Stimulated activated CD4-positive, alpha-beta T cell treated with anti-CD3 and anti-CD28 coated beads, Interleukin-4, amount 100 ng/mL, for 24 hours (primary cell): ENCODE measurements around the gene COQ8B.

Source experiments
- DNase-seq: peaks from one replicate; pipeline ENCODE4 v3.0.0-alpha.2; 2020

Gene COQ8B

GRCh38 chr19:40717325-40717879 is 716 bp upstream of the COQ8B start:
- DNase-seq = no peak

GRCh38 chr19:40716031-40716481 is 630 bp downstream of the COQ8B start:
- peak; percentile 82 for DNase-seq

GRCh38 chr19:40714441-40715299 is 2.0 kb downstream of the COQ8B start:
- peak; percentile 94 for DNase-seq

- no peak for DNase-seq
These were observed 2.7 kb downstream of the COQ8B start for GRCh38 chr19:40713939-40714338.

- no peak for DNase-seq
These were observed 6.9 kb downstream of the COQ8B start for GRCh38 chr19:40709817-40710216.

- DNase-seq = no peak
These were observed 9.1 kb downstream of the COQ8B start for GRCh38 chr19:40707615-40708014.

GRCh38 chr19:40705950-40706619 is 10.6 kb downstream of the COQ8B start:
- no peak for DNase-seq

- DNase-seq = no peak
These were observed 11.4 kb downstream of the COQ8B start for GRCh38 chr19:40705362-40705651.

- DNase-seq = no peak
These were observed 12.0 kb downstream of the COQ8B start for GRCh38 chr19:40704491-40705361.

GRCh38 chr19:40703029-40703755 is 13.5 kb downstream of the COQ8B start:
- no peak for DNase-seq

- no peak for DNase-seq
These were observed 14.2 kb downstream of the COQ8B start for GRCh38 chr19:40702337-40703012.

- no peak for DNase-seq
These were observed 14.9 kb downstream of the COQ8B start for GRCh38 chr19:40701758-40702157.

GRCh38 chr19:40700083-40700482 is 16.6 kb downstream of the COQ8B start:
- DNase-seq = no peak

GRCh38 chr19:40697007-40697406 is 19.7 kb downstream of the COQ8B start:
- DNase-seq = no peak

GRCh38 chr19:40695881-40696280 is 20.8 kb downstream of the COQ8B start:
- DNase-seq = no peak

GRCh38 chr19:40693896-40694295 is 22.8 kb downstream of the COQ8B start:
- DNase-seq = no peak

- DNase-seq = no peak
These were observed 23.4 kb downstream of the COQ8B start for GRCh38 chr19:40693150-40693788.

GRCh38 chr19:40692212-40692551 is 24.5 kb downstream of the COQ8B start:
- no peak for DNase-seq

- peak; percentile 16 for DNase-seq
These were observed 25.1 kb downstream of the COQ8B start for GRCh38 chr19:40691421-40692211.

- peak; percentile 90 for DNase-seq
These were observed 25.8 kb downstream of the COQ8B start for GRCh38 chr19:40690693-40691420.
